ENCODE measurements around the gene CADM1.

CADM1 gene

GRCh38 chr11:115504276-115505158 lies at the start of gene CADM1:
CADM1 (minus strand) TSS chr11:115504415.
- peak; percentile 97 for DNase-seq

GRCh38 chr11:115552773-115553438 lies 48.7 kb upstream of the CADM1 start:
- DNase-seq = no peak

- DNase-seq = no peak
Observed at GRCh38 chr11:115552151-115552772, 48.0 kb upstream of the CADM1 start.

GRCh38 chr11:115550291-115551059 lies 46.3 kb upstream of the CADM1 start:
- DNase-seq = no peak

GRCh38 chr11:115548878-115549528 lies 44.8 kb upstream of the CADM1 start:
- DNase-seq = peak; percentile 49

- no peak for DNase-seq
Observed at GRCh38 chr11:115545581-115546210, 41.5 kb upstream of the CADM1 start.

- DNase-seq = no peak
Observed at GRCh38 chr11:115544422-115544948, 40.3 kb upstream of the CADM1 start.

- no peak for DNase-seq
Observed at GRCh38 chr11:115541518-115541917, 37.3 kb upstream of the CADM1 start.

- no peak for DNase-seq
Observed at GRCh38 chr11:115539844-115540243, 35.6 kb upstream of the CADM1 start.

DNA sequence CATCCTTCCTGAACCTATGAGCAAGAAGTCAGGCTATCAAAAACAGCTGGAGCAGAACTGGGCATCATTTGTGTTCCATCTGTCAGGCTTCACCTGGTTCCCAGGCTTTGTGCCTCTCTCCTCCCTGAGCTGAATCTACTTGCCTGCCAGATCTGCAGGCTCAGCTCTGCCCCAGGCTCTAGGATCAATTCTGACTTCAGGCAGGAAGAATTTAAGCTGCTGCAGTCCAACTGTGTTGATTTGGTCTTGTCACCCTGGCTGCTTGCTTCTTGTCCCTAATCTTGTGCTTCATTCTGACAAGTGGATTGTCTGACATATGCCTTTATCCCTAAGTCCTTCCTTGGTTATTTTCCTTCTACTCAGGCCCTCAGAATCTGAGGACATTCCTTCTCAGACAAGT lies 31.6 kb upstream of the CADM1 start:
- no peak for DNase-seq

GRCh38 chr11:115530752-115531151 lies 26.5 kb upstream of the CADM1 start:
- no peak for DNase-seq

- DNase-seq = no peak
Observed at GRCh38 chr11:115528225-115528624, 24.0 kb upstream of the CADM1 start.

GRCh38 chr11:115527534-115528125 lies 23.4 kb upstream of the CADM1 start:
- no peak for DNase-seq

- DNase-seq = no peak
Observed at GRCh38 chr11:115525531-115526006, 21.4 kb upstream of the CADM1 start.

GRCh38 chr11:115524572-115524971 lies 20.4 kb upstream of the CADM1 start:
- no peak for DNase-seq

DNA sequence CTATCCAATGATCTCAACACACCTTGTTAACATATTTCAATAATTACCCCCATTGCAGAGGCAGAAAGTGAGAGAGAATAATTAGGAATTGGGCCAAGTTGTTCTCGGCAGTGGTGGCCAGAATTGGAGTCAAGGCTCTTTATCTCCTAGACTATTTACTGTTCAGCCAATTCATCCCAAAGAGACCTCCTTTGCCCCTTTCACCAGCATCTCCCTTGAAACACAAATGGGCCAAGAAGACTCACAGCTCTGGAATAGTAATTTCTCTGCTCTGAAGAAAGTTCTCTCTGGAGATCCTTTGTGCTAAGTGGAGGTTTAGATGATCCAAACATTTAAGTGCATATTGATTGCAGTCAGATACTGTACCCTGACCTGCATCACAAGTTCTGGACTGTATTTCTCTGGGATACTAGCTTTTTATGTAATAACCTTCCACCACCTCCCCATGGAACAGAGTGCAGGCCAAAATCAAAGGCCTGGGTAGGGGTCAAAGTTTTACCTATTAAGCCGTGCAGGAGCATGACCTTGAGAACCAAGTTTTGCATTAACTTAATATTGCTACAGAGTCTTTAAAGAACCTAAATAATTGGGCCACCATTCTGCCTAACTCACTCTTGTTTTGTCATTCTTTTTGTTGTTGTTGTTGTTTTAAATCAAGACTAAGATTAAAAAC lies 19.6 kb upstream of the CADM1 start:
- no peak for DNase-seq

GRCh38 chr11:115522302-115522701 lies 18.1 kb upstream of the CADM1 start:
- no peak for DNase-seq

- DNase-seq = no peak
Observed at GRCh38 chr11:115521825-115522224, 17.6 kb upstream of the CADM1 start.

DNA sequence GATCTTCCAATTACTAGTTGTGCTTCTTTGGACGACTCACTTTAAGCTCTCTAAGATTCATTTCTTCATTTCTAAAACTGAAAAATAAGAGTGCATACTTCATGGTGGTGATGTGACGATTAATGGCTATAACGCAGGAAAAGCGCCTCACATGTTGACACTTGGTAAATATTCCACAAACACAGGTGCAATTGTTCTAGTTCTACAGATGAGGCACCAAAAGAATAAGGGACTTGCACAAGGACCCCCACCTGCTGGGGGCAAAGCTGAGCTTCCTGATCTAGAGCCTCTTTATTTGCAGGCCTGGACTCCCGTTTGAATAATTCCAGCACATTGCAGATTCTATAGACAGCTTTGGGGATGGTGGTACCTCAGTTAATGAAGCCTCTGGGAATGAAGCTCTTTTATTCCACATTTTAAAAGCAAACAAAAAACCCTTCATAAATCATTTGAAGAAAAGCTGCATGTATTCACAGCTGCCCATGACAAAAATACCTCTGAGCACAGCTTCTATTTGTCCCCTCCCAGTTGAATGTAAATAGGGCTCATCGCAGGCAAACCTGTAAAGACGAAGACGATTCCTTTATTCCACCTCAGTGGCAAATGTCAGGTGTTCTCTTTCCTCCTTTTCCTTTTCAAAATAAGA lies 14.9 kb upstream of the CADM1 start:
- peak; percentile 27 for DNase-seq

Data from NCI-H1436 (cell line).